ENCODE results near the gene SPTLC3.

The SPTLC3 gene

DNA sequence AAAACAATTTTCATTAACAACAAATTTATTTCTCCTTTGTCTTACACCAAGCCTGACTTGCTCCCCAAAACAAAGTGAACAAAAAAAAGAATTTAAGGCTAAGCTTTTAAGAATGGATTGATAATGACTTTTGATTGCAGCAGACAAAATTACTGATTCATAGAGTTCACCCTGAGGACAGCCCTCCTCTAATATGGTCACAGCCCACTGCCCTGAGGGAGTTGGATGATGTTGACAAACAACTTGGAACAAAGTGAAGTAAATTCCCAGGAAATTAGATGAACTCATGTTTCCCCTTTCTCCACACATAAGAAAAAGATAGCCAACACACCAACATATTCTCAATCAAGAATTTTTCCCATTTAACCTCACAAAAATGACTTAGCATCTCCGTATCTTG, 204.6 kb downstream of the SPTLC3 start:
- Histone ChIP-seq H3K36me3 (ENCODE audit: control insufficient read depth, insufficient read depth, low read length) (no peaks in the 10 kb centered on the region), H3K4me3 (ENCODE audit: extremely low read depth, insufficient read depth, low read length, poor library complexity, severe bottlenecking) (no peak overlapping the region)
- 82 to 100% methylated on average over 1 of the region's 1 CpG for WGBS, 2 experiments (ENCODE audit: insufficient coverage in 2 of 2)

DNA sequence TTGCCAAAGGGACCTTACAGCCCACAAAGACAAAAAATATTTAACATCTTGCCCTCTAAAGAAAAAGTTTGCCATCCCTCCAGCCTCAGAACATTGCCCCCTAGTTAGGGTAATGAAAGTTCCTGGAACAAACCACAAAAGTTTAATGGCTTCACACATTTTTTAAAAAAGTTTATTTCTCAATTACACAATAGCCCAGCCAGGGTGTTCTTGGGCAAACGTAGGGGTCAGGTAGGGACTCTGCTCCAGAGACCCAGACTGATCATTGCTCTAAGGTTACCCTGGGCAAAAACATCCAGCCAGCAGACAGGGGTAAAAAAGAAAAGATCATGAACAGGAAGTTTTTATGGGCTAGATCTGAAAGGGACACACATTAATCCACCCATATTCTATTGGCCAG, 207.8 kb downstream of the SPTLC3 start:
- no peaks in the 10 kb centered on the region for H3K36me3 ChIP-seq (ENCODE audit: control insufficient read depth, insufficient read depth, low read length)
- no peak overlapping the region for H3K27ac ChIP-seq (ENCODE audit: low read depth, low read length, severe bottlenecking)
- H3K9me3 ChIP-seq (ENCODE audit: control insufficient read depth, low read length) = no peaks in the 10 kb centered on the region
- 78% methylated on average over 1 of the region's 1 CpG; no CpG with 5 or more reads in 1 of the 2 experiments for WGBS, 2 experiments (ENCODE audit: insufficient coverage in 2 of 2)
- H3K4me3 ChIP-seq (ENCODE audit: extremely low read depth, insufficient read depth, low read length, poor library complexity, severe bottlenecking) = no peak overlapping the region
- peaks cover 3% of the 10 kb centered on the region for H3K4me1 ChIP-seq (ENCODE audit: control insufficient read depth, insufficient read depth, low read length, poor library complexity, severe bottlenecking)

More for the DNA sequence above, 204.6 kb downstream of the SPTLC3 start:
- no peaks in the 10 kb centered on the region for H3K4me1 ChIP-seq (ENCODE audit: control insufficient read depth, insufficient read depth, low read length, poor library complexity, severe bottlenecking)
- no peak overlapping the region for H3K27ac ChIP-seq (ENCODE audit: low read depth, low read length, severe bottlenecking)
- no peaks in the 10 kb centered on the region for H3K9me3 ChIP-seq (ENCODE audit: control insufficient read depth, low read length)

Data from mesodermal cell (in vitro differentiated cells).